GM10248 (cell line): ENCODE data around the gene KLHDC4.

Experiments used
- CTCF ChIA-PET: fragments of 300-600 bp; sonication (Branson Sonifier 250); formaldehyde crosslinking; extraction: SDS; loops from one replicate; lab custom pipeline; 2021; ENCODE audit warnings: antibody characterized with exemption; lab: Yijun Ruan, JAX
- POLR2A ChIA-PET: fragments of 350-650 bp; sonication (Branson Sonifier 250); formaldehyde crosslinking; extraction: SDS; loops from one replicate; lab custom pipeline; 2020; ENCODE audit warnings: antibody characterized with exemption; lab: Yijun Ruan, JAX
- DNase-seq: peaks from one replicate; pipeline ENCODE4 v3.0.0; 2012; ENCODE audit errors: extremely low spot score
- CTCF ChIP-seq: IDR thresholded peaks from 2 replicates; pipeline ENCODE4 v1.5.1; 2012; ENCODE audit warnings: mild to moderate bottlenecking, low read depth; ENCODE audit errors: extremely low read depth, missing control alignments, control extremely low read depth

The KLHDC4 gene

GRCh38 chr16:87671221-87671620 lies 94.6 kb downstream of the KLHDC4 start:
- TF ChIP-seq CTCF, result no peak
- CTCF ChIA-PET, result no interaction called here
- POLR2A ChIA-PET, result no interaction called here
- no peak for DNase-seq

DNA sequence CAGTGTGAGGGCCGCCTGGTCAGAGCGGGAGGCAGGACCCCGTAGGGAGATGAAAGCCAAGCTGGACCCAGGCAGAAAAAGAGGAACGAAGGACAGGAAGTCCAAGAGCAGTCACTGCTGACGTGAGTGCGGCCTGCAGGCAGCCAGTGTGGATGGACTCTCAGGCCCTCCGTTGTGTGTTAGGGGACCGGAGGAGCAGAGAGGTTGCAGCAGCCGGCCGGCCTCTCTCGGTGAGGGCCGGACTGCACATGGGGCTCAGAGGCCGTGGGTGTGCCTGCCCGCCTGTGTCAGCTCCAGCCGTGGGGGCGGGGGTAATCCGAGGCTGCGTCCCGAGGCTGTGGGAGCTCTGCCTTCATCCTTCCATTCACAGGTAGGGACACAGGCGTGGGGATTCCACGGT lies 96.1 kb downstream of the KLHDC4 start:
- no peak for TF ChIP-seq CTCF
- ChIA-PET CTCF (no interaction called here), POLR2A (no interaction called here)

DNA sequence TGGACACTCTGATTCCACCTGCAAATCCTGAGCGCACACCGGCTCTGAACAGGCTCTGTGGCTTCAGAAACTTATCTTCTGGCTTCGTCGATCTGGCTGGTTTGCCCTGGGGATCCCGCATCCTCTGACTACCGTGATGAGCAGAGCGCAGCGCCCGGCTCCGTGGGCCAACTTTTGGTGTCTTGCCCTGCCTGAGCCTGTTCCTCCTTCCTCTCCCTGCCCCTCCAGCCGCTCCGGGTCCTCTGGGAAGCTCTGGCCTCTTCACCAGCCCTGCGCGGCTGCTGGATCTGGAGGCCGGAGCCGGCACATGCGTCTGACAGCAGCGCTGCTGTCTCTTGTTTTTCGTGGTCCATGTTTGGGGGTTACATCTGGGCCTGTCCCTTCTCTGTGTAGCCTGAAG lies 97.8 kb downstream of the KLHDC4 start:
- DNase-seq, result no peak
- TF ChIP-seq CTCF, result no peak
- POLR2A ChIA-PET, result no interaction called here
- CTCF ChIA-PET, result no interaction called here

More for the DNA sequence above, 96.1 kb downstream of the KLHDC4 start:
- no peak for DNase-seq

GRCh38 chr16:87667443-87667842 lies 98.3 kb downstream of the KLHDC4 start:
- ChIA-PET POLR2A (no interaction called here), CTCF (interaction anchor here (0.7 kb wide), 1 partner anchor 35 kb away, joined by 3 read pairs; no protein-coding TSS in a partner anchor)
- no peak for TF ChIP-seq CTCF

GRCh38 chr16:87666919-87667318 lies 98.9 kb downstream of the KLHDC4 start:
- no peak for TF ChIP-seq CTCF
- no peak for DNase-seq
- ChIA-PET POLR2A (no interaction called here), CTCF (interaction anchor here (0.7 kb wide), 1 partner anchor 36 kb away, joined by 3 read pairs; no protein-coding TSS in a partner anchor)

More at GRCh38 chr16:87667443-87667842, 98.3 kb downstream of the KLHDC4 start:
- no peak for DNase-seq

DNA sequence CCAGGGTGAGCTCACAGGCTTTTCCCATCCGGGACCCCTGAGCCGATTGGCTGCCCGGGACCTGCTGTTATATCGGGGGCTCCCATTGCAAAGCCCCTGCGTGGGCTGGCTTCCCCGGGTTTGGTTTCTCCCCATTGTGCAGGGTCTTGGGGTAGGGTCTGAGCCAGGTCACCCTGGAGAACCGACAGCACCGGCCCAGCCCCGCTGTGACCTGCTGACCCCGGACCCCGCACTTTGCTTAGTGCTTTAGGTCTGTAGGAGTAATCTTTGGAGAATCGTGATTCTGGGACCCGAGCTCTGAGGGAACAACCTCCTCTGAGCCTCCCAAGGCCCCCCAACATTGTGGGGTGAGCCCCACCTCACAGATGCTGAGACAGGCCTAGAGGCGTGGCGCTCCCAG lies 100.6 kb downstream of the KLHDC4 start:
- DNase-seq, result no peak
- ChIA-PET CTCF (interaction anchor here (4.1 kb wide), 1 partner anchor 13 kb away, joined by 10 read pairs; no protein-coding TSS in a partner anchor), POLR2A (no interaction called here)
- TF ChIP-seq CTCF, result no peak
